Frontal cortex (tissue), 4 donors: Measurements from ENCODE around the gene PPEF1. TPM values are rescaled to one million over a fixed set of nuclear protein-coding genes. Genes with fewer than 3 reads are reported as not detected.

Experiments
- DNase-seq, 2 donors: peaks; one replicate each; pipeline ENCODE4 v3.0.0; 2012; ENCODE audit warnings: low spot score in 2 of 2
- FAIRE-seq: peaks from 2 replicates; lab custom pipeline; 2012; peaks lifted over from hg19 to GRCh38; lab: Jason Lieb, UNC
- total RNA-seq: library from RNA; depleted of rRNA; stranded (reverse); fragments of >200 nt; gene quantifications from one replicate; pipeline ENCODE4 v1.2.3, GENCODE V29; 2014
- donor health status: control.
- donor health status: control.
- donor health status: control.

Gene PPEF1, protein sequence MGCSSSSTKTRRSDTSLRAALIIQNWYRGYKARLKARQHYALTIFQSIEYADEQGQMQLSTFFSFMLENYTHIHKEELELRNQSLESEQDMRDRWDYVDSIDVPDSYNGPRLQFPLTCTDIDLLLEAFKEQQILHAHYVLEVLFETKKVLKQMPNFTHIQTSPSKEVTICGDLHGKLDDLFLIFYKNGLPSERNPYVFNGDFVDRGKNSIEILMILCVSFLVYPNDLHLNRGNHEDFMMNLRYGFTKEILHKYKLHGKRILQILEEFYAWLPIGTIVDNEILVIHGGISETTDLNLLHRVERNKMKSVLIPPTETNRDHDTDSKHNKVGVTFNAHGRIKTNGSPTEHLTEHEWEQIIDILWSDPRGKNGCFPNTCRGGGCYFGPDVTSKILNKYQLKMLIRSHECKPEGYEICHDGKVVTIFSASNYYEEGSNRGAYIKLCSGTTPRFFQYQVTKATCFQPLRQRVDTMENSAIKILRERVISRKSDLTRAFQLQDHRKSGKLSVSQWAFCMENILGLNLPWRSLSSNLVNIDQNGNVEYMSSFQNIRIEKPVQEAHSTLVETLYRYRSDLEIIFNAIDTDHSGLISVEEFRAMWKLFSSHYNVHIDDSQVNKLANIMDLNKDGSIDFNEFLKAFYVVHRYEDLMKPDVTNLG
- total RNA-seq = 16.3 TPM

DNA sequence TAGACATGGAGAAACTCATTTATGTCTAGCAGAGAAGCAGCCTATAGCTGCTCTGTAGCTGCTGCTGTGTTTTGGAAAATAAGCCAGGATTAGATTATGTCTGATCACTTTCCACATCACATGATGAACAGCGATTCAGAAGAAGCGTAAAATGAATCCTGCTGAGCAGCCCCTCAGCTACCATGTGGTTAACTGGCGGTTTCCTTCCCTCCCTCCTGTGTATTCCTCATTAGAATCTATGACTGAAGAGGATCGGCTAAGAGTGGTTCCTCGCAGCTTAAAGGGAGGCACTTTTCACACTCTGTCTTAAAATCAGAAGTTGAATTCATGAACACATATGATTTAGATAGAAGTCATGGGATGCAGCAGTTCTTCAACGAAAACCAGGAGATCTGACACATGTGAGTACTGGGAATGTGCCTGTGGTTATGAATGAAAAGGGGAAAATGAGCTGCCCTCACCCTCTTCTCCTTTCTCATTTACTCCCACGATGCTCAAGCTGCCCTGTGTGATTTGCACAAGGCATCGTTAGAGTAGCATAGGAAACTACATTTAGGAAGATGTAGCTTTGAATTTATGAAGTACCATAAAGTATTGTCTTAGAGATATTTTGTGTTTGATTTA is at the start of gene PPEF1:
Gene PPEF1 (plus strand): TSS at position 220 of the 624 bp plus-strand sequence. CDS start 136 bp downstream, at position 356.
- DNase-seq = peak in 1 of 2 donors; percentile 5
- FAIRE-seq = no peak

DNA sequence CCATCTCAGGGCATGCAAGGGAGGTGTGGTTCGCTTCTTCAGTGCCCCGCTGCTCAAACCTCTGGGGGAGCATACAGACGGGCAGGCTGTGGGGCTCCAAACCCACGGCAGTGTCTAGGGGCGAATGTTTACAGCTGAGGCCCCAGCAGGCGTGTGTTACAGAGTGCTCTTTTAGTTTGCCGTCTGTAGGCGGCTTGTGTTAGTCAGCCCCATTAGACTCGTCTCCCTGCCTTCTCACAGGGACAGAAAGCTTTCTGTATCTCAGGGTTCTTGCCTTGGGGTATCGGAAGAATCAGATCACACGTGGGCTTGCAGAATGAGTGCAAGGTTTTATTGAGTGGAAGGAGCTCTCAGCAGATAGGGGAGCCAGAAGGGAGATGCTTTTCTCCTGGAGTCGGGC is 46.2 kb upstream of the PPEF1 start:
- FAIRE-seq = no peak
- DNase-seq = no peak

DNA sequence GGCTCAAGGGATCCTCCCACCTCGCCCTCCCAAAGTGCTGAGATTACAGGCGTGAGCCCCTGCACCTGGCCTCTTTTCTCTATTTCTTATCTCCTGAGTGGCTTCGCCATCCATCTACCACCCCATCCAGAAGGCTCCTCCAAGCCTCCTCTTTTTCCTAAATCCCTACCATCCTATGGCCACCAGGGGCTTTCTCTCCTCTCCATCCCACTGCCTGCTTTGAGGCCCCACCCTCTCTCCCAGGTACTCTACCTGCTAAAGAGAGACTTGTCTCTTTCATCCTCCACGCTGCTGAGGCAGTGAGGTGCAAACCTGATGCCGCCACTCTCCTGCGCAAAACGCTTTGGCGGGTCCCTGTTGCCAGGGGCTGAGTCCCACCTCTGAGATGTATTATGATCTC is 42.5 kb upstream of the PPEF1 start:
- no peak for FAIRE-seq
- no peak for DNase-seq

DNA sequence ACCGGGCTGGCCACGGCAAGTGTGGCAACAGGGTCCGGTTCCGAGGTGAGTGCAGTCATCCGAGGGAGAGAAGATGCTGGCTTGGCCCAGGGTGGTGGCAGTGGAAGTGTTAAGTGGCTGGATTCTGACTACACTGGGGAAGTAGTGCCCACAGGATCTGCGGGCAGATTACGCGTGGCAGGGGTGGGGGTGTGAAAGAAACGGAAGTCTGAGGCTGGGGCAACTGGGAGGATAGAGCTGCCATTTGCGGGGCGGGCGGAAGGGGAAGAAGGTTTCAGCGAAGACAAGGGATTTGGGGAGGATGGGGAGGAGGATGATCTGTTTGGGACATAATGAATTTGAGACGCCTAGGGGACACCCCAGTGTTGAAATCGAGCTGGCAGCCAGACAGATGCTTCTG is 40.8 kb upstream of the PPEF1 start:
- FAIRE-seq (no peak), DNase-seq (no peak)

DNA sequence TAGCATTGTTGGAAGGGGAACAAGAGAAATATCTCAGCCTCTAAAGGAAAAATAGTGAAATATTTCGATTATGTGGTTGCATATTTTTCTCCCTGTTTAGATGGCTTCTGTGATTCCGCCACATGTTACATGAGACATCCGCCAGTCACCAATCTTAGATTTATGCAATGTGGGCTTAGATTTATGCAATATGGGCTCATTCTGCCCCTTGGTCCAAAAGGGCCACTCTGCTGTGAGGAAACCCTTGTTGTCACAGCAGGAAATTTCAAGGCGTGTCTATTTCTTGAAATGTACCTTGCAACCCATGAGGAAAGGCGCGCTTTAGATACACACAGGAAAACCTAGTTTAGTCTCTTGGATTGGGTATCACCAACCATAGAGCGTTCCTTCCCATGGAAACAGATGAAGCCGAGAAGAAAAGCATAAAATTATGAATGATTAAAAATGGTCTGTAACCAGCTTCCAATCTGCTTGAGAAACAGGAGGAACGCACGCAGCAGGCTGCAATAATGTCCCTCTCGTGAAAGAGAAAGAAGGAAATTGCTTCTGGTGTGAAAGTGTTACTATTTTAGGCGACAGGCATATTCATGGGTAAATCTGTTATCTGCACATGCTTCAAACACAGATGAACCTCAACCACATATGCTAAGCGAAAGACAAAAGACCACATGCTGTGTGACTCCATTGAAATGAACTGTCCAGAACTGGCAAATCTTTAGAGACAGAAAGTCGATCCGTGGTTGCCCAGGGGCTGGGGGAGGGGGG is 39.2 kb upstream of the PPEF1 start:
- DNase-seq = no peak
- no peak for FAIRE-seq

DNA sequence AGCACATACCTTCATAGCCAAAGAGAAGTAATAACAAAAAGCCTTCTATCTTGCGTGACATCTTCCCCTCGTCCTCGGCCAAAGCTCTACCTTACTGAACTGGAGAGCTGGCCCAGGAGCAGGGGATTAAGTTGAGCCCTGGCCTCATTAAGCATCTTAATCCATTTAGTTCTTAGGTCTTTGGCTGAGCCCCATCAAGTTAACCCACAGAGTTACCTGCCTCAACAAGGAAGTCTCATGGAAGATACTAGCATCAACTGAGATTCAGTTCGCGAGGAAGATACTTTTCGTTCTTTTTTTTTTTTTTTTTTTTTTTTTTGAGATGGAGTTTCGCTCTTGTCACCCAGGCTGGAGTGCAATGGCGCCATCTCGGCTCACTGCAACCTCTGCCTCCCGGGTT is 35.4 kb upstream of the PPEF1 start, which contains the start of gene RS1:
Gene RS1 (minus strand): TSS at position 101 of the 400 bp plus-strand sequence. CDS start 40 bp downstream, at position 61.
- DNase-seq (no peak), FAIRE-seq (no peak)

DNA sequence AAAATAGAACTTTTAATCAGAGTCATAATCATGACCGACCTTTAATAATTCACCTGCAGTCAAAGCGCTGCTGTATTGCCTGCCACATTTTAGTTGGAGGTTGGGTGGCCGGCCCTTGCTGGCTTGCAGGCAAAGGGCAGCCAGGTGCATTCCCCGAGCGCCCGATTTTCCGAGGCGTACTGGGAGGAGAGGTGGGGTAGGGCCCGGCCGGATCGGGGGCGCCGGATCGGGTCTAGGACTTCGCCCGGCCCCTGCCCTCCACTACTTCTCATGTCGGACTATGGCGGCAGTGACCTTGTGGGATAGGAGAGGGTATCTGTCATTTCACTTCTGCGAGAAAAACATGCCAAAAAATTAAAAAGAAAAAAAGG is 33.0 kb upstream of the PPEF1 start:
- peak in 1 of 2 donors; percentile 30 for DNase-seq
- FAIRE-seq = no peak

DNA sequence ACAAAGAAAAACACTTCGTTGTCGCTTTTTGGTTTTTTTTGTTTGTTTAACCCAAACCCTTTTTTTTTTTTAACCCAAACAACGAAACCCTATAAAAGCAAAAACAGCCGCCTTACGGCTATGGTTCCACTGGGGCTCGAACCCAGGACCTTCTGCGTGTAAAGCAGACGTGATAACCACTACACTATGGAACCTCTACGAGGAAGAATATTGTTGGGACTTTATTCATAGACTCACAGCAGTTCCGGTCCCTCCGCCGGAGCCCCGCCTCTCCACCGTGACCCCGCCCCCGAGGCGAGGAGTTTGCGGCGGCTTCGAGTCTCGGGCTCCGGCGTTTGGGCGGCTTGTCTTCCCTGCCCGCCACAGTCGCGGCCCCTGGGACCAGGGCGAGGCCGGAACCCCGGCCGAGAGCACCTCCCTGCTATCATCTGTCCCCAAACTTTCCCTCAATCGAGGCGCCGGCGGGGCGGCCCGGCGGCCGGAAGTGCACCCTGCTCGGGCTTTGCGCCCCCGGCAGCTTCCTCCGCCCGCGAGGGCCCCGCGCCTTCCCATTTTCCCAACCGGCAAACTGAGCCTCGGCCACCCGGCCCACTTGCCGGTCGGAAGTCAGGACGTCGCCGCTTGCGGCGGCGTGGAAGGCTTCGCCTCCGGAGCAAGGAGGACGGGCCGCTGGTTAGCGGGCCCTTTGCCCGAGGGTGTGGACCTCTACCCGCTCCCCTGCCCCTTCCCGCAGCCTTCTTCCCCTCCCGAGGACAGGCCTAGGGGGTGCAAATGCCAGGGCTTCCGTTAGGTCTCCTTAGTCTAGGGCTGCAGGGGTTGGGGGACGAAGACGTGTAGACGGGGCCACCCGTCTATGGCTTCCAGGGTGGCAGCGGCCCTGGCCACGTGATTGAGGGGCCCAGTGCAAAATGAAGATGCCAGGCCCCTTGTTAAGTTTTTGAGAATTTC is 32.4 kb upstream of the PPEF1 start:
- FAIRE-seq (peak; percentile 37), DNase-seq (peak; percentile 86 to 87)

DNA sequence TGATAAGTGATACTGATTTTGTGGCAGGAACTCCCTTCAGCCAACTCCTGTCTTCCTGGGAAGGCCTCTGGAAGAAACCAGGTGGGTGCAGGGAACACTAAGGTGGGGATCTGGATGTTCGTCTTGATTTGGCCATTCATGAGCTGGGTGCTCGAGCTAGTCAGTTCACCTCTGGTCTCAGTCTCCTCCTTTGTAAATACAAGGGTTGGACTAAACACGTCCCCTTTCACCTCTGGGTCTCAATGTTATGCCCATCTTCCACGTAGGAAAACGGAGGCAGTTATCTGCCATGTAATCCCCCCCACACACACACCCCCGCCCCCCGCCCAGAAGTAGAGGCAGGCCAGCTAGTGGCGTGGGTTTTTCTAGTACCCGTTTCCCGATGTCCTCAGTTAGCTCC is 31.4 kb upstream of the PPEF1 start:
- FAIRE-seq (no peak), DNase-seq (no peak)

DNA sequence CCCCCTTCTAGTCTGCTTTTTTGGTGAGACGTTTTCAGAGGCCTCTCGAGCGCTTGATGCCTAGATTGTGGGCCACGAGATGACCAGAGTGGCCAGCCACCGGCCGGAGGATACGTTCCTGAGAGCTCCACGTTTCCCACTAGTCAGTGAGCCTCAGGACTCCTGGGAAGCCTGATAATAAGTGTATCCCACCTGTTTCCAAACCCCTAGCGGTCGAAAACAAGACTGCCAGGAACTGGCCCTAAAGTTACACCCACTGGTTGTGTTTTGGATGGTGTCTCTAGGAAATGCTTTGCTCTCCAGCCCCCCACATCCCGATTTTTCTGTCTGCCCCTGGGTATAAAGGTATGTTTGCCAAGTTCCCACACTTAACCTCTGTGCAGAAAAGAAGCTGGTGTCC is 31.0 kb upstream of the PPEF1 start:
- FAIRE-seq = no peak
- DNase-seq = no peak

DNA sequence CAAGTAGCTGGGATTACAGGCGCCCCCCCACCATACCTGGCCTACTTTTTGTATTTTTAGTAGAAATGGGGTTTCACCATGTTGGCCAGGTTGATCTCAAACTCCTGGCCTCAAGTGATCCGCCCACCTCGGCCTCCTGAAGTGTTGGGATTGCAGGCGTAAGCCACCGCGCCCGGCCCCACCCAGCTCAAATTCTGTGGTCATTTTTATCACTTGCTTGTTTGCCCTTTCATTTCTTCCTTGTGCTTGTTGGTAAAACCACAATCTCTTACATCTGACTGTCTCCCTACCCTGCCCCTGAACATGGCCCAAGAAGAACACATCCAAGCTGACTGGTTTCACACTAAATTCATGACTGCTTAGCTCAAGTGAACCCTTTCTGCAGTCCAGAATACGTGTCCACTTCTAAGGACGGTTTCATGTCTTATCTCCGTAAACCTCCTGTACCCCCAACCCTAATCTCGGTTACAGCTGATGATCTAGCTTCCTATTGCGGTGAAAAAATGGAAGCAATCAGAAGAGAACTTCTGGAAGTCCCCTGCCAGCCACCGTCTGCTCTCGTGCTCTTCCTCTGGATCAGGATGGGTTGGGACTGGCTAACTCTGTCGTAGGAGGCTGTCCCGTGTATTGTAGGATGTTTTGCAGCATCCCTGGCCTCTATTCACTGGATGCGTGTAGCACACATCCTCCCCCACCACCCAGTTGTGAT is 30.1 kb upstream of the PPEF1 start:
- no peak for FAIRE-seq

DNA sequence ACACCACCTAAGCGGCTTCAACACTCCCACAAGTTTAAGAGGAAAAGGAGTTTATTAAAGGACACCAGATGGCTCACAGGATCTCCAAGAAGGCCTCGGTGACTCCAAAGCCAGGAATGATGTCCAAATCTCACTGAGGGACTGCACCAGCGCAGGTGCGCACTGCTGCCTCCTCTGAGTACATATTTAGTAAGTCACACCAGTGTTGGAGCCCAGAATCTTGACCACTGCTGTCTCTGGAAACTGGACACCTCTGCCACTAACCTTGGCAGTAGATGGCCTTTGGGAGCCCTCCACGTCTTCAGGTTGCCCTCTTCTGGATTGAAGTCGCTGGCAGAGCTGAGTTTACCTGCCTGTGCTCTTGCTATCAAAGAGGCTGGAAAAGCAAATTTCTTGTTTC is 25.4 kb upstream of the PPEF1 start:
- DNase-seq (no peak), FAIRE-seq (no peak)

More for the DNA sequence above, 30.1 kb upstream of the PPEF1 start:
- no peak for DNase-seq

DNA sequence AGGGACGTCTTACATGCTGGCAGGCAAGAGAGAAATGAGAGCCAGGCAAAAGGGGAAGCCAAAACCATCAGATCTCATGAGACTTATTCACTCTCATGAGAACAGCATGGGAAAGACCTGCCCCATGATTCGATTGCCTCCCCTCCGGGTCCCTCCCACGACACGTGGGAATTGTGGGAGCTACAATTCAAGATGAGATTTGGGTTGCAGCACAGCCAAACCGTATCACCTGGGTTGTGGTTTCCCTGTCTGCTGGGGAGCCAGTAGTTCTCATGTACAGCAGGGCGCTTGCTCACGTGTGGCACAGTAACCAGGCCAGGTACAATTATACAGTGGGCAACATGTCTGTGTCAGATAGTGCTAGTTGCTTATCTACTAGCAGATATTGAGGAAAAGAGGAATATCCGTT is 24.5 kb upstream of the PPEF1 start:
- FAIRE-seq (no peak), DNase-seq (no peak)

DNA sequence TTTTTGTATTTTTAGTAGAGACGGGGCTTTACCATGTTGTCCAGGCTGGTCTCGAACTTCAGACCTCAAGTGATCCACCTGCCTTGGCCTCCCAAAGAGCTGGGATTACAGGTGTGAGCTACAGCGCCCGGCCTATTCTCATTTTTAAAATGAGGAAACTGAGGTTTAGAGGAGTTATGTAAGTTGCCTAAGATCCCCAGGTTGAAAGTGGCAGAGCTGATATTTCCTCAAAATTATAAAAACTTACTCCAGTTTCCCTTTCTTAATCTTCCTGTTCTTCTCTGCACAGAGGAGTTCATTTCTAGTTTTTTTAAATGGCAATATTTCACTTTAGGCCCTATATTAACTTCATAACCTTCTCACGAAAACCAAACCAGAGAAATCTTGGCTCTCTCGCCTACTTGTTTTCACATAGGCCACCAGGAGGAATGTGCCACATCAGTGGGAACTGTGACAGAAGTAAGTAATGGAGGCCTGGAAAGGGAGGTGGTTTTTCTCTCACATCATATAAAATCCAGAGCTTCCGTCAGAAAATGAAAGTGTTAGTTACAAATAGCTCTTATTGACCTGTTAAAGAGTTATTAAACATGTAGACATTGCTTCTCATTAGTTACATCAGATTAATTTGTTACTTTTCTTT is 19.5 kb upstream of the PPEF1 start:
- DNase-seq (no peak), FAIRE-seq (no peak)

DNA sequence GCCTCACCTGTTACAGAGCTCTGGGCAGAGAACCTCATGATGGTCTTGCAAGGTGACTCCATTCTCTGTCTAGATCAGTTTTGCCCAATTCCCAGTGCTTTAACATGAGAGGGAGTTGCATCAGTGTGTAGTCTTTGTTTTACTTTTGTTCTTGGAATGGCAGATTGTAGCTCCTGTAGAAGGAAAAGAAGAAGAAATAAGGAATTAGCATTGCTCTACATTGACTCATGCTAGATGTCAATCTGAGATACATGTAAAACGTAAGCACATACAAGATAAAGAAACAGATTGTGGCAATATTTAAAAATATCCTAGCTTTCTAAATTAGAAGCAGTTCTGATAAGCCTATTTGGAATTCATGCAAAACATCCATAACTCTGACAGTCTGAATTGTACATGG is 16.0 kb upstream of the PPEF1 start:
- DNase-seq = no peak
- FAIRE-seq = no peak

DNA sequence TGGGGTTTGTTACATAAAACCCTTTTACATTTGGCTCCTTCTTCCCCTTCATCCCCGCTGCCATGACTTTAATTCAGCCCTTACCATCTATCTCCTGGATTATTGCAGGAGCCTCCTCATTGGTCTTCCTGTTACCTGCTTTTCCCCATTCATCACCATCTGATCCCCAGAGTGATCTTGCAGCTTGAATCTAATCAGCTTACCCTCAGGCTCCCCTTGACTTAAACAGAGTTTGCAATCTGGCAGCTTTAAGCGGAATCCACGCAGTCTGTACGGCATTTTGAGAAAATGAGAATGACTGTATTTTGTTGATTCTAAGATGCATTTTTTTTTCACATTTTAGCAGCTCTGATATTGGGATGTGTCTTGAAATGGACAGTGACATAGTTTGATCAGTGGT is 14.9 kb upstream of the PPEF1 start:
- DNase-seq (no peak), FAIRE-seq (no peak)

DNA sequence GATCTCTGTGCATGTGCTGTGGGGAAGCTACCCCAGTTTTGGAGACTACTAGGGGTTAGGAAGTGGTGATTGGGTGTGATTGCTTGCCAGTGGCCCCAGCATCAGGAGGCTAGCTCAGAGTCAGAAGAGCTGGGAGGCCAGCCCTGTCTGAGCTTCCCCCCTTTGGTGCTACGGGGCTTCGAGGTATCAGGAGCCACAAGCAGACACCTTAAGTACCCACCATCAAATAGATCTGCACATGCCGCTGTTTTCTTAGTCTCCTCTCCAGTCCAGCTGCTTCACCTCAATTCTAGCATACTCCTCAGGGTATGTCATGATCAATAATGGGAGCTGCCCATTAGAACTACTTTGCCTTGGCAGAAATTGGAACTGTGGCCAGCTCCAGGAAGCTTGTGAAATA is 10.8 kb upstream of the PPEF1 start:
- DNase-seq = no peak
- FAIRE-seq = no peak
